Fibroblast of peridontal ligament (primary cell): ENCODE measurements around the gene SPEF2.
A peak's percentile ranks its signal among the peaks of the same experiment; 100 is the strongest.
"Not testable (repeated sequence)": the region's sequence is repeated elsewhere in the genome, so short reads cannot be mapped to it uniquely, and the experiment has no call there.

ENCODE experiments used
- DNase-seq: peaks from one replicate; pipeline ENCODE4 v3.0.0-alpha.2; 2010; ENCODE audit errors: extremely low read depth

The SPEF2 gene

GRCh38 chr5:35819668-35820067 lies 202.0 kb downstream of the SPEF2 start:
- no peak for DNase-seq

- DNase-seq = no peak
Measured at GRCh38 chr5:35820735-35821134, 203.1 kb downstream of the SPEF2 start.

- DNase-seq = no peak
Measured at GRCh38 chr5:35821513-35821912, 203.8 kb downstream of the SPEF2 start.

GRCh38 chr5:35822511-35822910 lies 204.8 kb downstream of the SPEF2 start:
- DNase-seq = no peak

GRCh38 chr5:35823347-35824098 lies 205.9 kb downstream of the SPEF2 start:
- DNase-seq = no peak

GRCh38 chr5:35826056-35826455 lies 208.4 kb downstream of the SPEF2 start:
- no peak for DNase-seq

- DNase-seq = no peak
Measured at GRCh38 chr5:35826554-35826953, 208.9 kb downstream of the SPEF2 start.

GRCh38 chr5:35828082-35828598 lies 210.5 kb downstream of the SPEF2 start:
- DNase-seq = no peak

- no peak for DNase-seq
Measured at GRCh38 chr5:35830587-35830986, 212.9 kb downstream of the SPEF2 start.

- no peak for DNase-seq
Measured at GRCh38 chr5:35832762-35833161, 215.1 kb downstream of the SPEF2 start.

- DNase-seq = no peak
Measured at GRCh38 chr5:35833224-35833623, 215.6 kb downstream of the SPEF2 start.

GRCh38 chr5:35835796-35836742 lies 218.4 kb downstream of the SPEF2 start:
- no peak for DNase-seq

- no peak for DNase-seq
Measured at GRCh38 chr5:35838370-35839042, 220.8 kb downstream of the SPEF2 start.

- DNase-seq = no peak
Measured at GRCh38 chr5:35842856-35843255, 225.2 kb downstream of the SPEF2 start.

- not testable (repeated sequence) for DNase-seq
Measured at GRCh38 chr5:35845508-35845907, 227.8 kb downstream of the SPEF2 start.

- DNase-seq = no peak
Measured at GRCh38 chr5:35847491-35847890, 229.8 kb downstream of the SPEF2 start.

- DNase-seq = peak; percentile 39
Measured at GRCh38 chr5:35847961-35848360, 230.3 kb downstream of the SPEF2 start.

- DNase-seq = no peak
Measured at GRCh38 chr5:35849860-35850259, 232.2 kb downstream of the SPEF2 start.

GRCh38 chr5:35850967-35851680 lies 233.5 kb downstream of the SPEF2 start:
- DNase-seq = peak; percentile 67

GRCh38 chr5:35852084-35852734 lies 234.5 kb downstream of the SPEF2 start:
- DNase-seq = no peak

- DNase-seq = no peak
Measured at GRCh38 chr5:35852773-35853172, 235.1 kb downstream of the SPEF2 start.
